T-helper 1 cell (primary cell): ENCODE results near the gene MTG1.
"Not testable (repeated sequence)": the region's sequence is repeated elsewhere in the genome, so short reads cannot be mapped to it uniquely, and the experiment has no call there.

Experiments
- DNase-seq, 5 donors: peaks; one replicate each; pipeline ENCODE4 v3.0.0-alpha.2; 2012 to 2020

MTG1 gene

DNA sequence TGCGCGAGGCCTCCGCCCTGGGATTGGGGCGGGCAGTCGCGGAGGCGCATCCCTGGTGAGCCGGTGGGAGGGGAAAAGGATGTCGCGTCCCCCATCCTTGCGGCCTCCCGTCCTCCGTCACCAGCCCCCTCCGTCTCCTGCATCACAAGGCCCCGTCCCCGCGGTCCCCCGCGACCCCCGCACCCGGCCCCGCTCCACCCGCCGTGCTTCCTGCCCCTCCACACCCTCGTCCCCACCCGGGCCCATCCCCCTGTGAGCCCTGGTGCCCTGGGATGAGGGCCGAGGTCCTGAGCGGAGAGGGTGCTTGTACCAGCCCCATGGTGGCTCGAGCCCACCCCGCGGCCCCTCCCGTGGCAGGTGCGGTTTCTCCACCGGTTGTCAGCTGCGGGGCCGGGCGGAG is 30.6 kb downstream of the MTG1 start, which contains the start of gene SPRN:
TSS of gene SPRN (minus strand) at position 25 of the 400 bp plus-strand sequence. CDS start 944 bp downstream, outside the sequence.
- DNase-seq = not testable (repeated sequence)

- DNase-seq = not testable (repeated sequence)
These were observed 35.6 kb downstream of the MTG1 start for GRCh38 chr10:133429571-133429970.

DNA sequence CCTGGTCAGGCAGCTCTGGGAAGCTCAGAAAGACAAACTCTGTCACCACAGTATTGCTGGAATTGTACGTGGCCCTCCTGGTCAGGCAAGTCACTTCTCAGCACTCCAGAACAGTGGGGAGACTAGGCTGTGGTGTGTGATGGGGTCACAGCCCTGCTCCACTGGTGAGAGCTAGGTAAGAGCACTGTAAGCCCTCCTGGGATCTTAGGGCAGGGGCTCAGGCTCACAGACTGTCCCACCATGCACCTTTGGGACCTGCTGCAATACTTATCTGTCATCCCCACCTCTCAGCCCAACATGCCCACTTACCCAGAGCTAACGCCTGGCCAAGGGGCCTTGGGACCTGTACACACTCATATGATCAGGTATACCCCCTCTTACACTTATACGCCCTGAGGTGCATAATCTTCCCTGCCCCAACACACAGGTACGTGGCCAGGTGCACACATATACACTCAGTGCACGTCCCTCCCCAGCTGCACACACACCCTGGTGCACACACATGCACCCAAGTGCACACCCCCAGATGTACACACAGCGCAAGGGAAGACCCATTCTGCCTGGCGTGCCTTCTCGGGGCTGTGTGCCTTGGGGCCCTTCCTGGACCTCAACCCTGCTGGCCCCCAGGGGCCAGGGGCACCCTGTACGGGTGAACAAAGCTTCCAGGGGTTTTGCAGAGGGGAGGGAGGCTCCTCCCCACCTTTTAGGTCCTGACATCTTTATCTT is 38.1 kb downstream of the MTG1 start:
- DNase-seq = not testable (repeated sequence)

DNA sequence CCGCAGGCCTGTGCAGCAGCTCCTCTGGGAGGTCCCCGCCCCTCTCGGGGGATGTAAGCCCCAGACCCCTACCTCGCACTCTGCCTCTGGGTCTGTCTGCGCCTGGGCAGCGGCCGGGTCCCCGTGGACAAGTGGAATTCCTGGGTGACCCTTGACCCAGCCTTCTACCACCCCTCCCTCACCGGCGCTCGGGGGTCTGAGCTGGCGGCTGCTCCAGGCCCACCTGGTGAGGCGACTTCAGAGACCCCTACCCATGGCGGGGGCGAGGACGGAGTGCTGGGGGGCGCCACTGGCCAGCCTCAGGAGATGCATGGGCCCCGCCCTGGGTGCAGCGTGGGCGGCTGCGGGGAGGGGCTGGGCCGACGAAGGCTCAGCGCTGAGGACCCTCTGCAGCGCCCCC is 38.8 kb downstream of the MTG1 start:
- not testable (repeated sequence) for DNase-seq

- DNase-seq = peak in 1 of 5 donors; percentile 49
These were observed 44.8 kb downstream of the MTG1 start for GRCh38 chr10:133438711-133439273.

DNA sequence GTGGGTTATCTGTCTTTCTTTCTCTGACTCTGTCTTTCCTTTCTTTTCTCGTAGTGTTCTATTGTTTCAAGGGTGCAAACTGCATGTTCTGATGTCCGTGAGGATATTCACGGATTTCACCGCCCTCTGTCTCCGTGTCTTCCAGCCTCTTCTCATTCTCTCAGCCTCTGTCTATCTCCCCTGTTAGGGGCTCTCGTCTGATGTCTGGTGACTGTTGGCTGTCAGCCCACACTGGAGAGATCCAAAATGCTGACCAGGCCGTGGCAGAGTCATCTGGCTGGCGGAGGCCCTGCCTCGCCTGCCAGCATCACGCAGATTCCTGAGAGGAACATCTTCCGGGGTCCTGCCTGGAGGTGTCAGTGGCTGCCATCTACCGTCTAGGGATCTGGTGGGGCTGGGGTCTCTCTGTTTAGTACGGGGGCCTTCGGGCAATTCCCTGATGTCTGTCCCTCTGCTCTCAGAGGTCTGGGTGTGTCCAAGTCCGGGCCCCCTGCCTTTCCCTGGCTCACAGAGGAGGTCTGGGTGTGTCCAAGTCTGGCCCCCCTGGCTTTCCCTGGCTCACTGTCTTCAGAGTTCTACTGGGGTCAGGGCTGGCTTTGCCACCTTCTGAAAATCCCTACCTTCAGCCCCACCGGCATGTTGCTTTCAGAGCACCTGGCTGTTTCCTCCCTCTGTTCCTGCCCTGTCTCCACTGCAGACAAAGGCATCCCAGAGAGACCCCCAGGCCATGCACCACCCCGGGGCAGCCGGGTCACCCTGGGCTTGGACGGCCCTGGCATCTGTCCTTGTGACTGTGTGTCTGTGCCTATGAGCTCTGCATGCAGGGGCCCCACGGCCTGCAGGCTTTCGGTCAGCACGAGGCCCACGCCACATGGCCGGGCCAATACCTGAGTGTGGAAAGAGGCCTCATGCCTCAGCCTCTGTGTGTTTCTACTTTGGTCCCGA is 45.8 kb downstream of the MTG1 start:
- no peak for DNase-seq

- DNase-seq = no peak
These were observed 46.8 kb downstream of the MTG1 start for GRCh38 chr10:133440633-133441285.

DNA sequence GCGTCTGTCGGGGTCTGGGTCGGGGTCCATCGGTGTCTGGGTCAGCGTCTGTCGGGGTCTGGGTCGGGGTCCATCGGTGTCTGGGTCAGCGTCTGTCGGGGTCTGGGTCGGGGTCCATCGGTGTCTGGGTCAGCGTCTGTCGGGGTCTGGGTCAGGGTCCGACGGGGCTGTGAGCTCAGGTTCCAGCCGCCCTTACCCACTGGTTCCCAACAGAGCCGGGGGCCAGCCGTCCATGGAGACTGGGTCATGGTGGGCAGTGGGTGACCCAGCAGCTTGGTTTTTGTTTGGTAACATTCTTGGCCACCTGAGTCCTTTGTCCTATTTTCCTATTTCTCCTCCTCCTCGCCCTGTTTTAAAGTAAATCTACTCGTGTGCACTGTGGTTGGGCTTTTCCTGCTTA is 47.4 kb downstream of the MTG1 start:
- DNase-seq = not testable (repeated sequence)

GRCh38 chr10:133441780-133442179 is 47.8 kb downstream of the MTG1 start:
- no peak for DNase-seq

GRCh38 chr10:133442191-133442966 is 48.4 kb downstream of the MTG1 start:
- DNase-seq = peak in 1 of 5 donors; percentile 47

DNA sequence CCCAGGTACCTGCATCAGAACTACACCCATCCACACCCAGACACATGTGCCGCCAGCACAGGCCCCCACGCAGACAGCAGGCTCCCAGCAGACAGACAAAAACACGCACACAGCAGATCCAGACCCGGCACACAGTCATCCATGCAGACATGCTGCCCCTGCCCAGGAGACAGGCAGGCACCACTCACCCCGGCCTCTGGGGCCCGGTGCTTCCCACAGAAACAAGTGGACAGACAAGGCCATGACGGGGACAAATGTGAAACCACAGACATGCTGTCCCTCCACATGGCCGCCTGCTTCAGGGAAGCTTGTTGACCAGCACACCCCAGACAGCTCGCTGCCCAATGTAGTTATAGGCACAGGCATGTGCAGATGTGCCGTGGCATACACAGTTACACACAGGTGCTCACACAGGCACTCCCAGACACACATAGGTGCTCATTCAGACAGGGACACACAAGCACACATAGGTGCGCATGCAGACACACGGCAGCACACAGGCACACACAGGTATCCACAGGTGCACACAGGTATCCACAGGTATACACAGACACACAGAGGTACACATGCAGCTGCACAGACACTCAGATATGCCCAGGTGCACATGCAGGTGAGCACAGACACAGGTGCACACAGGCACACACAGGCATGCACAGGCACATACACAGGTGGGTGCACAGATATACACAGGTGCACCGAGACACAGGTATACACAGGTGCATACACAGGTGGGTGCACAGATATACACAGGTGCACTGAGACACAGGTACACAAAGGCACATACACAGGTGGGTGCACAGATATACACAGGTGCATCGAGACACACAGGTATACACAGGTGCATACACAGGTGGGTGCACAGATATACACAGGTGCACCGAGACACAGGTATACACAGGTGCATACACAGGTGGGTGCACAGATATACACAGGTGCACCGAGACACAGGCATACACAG is 49.3 kb downstream of the MTG1 start:
- DNase-seq = no peak

DNA sequence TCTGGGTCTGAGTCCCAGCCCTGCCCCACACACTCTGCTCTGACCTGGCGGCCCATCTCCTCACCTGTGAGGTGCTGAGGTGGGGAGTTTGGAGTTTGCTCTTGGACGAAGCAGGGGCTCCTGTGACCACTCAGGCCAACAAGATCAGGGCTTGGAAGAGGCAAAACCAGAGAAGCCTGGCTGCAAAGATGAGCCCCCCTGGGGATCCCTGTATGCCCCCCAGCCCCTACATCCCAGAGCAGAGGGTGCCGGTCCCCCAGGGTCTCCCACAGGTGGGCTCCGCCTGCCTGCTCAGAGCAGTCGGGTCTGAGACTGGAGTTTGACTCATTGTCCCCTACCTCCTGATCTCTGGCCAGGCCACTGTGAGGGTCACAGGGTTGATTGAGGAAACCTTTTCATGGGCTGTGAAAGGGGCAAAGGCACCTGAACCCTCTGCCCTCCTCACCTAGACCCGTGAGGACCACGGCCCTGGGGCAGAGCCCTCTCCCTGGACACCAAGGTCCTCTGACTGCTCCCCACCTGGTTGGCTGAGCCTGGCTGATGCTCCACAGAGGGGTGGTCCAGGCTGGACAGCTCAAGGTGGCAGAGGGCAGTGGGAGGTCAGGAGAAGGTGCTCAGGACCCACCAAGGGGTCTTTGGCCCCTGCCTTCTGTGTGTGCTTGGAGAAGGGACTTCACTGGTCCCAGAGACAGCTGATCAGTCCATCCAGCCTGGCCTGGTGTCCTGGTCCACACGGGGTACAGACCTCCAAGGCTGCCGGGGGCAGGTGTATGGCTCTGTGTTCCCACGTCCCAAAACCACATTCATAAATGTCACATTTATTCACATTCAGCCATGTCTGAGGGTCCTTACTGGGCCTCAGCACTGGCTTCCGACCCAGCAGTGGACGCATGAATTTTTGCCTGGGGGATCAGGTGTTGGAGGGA is 50.6 kb downstream of the MTG1 start:
- no peak for DNase-seq

- DNase-seq = no peak
These were observed 51.3 kb downstream of the MTG1 start for GRCh38 chr10:133445268-133445732.

- DNase-seq = no peak
These were observed 52.1 kb downstream of the MTG1 start for GRCh38 chr10:133445751-133446708.

GRCh38 chr10:133446979-133447378 is 53.0 kb downstream of the MTG1 start:
- no peak for DNase-seq

DNA sequence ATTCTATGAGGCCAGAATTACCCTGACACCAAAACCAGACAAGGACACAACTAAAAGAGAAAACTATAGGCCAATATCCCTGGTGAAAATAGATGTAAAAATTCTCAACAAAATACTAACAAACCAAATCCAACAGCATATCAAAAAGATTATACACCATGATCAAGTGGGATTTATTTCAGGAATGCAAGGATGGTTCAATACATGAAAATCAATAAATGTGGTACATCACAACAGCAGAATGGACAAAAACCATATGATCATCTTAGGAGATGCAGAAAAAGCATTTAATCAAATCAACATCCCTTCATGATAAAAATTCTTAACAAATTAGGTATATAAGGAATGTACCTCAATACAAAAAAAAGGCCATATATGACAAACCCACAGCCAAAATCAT is 54.2 kb downstream of the MTG1 start:
- no peak for DNase-seq

- DNase-seq = no peak
These were observed 57.4 kb downstream of the MTG1 start for GRCh38 chr10:133451346-133451745.

DNA sequence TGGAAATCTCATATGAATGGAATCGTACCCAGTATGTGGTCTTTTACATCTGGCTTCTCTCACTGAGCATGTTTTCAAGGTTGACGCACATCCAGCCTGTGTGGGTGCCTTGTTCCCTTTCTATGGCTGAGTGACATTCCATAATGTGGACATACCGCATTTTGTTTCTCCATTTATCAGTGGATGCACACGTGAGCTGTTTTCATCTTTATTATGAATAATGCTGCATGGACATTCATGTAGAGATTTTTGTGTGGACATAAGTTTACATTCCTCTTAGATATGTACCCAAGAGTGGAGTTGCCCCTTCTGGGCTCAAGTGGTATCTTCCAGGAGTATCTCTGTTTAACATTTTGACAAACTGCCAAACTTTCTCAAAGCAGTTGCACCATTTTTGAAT is 58.5 kb downstream of the MTG1 start:
- DNase-seq = no peak
